DND-41 (cell line): ENCODE data around the gene EIF4H.

Experiments used
- ATAC-seq: fragments of 200-7000 bp; cut with Tn5 transposase; 3 replicates; pipeline ENCODE4 v1.9.1; 2021; ENCODE audit warnings: low read depth; ENCODE audit not compliant: insufficient read depth
- DNase-seq: peaks from one replicate; pipeline ENCODE4 v3.0.0-alpha.2; 2020
- H2AFZ ChIP-seq: 2 replicates; pipeline ENCODE4 v1.6.0; 2012; ENCODE audit warnings: low read depth, low read length
- H3K27ac ChIP-seq: 2 replicates; pipeline ENCODE4 v1.5.1; 2012; ENCODE audit warnings: low read length, inconsistent platforms
- H3K27me3 ChIP-seq: fragments of 200-600 bp; sonication (generic); 2 replicates; pipeline ENCODE4 v1.6.0; 2012; ENCODE audit warnings: low read length, mild to moderate bottlenecking, inconsistent platforms; ENCODE audit not compliant: insufficient read depth, poor library complexity
- H3K36me3 ChIP-seq: 2 replicates; pipeline ENCODE4 v1.5.1; 2012; ENCODE audit warnings: low read length, inconsistent platforms; ENCODE audit not compliant: insufficient read depth
- H3K4me1 ChIP-seq: 2 replicates; pipeline ENCODE4 v1.5.1; 2012; ENCODE audit warnings: mild to moderate bottlenecking, low read length; ENCODE audit not compliant: insufficient read depth
- H3K4me2 ChIP-seq: 2 replicates; pipeline ENCODE4 v1.6.0; 2012; ENCODE audit warnings: mild to moderate bottlenecking, moderate library complexity, low read length, inconsistent platforms; ENCODE audit not compliant: insufficient read depth
- H3K4me3 ChIP-seq, 2 experiments: fragments of 200-600 bp in 1 of 2; shearing (Covaris generic) in 1 of 2; 2 replicates each; pipeline ENCODE4 v1.5.1; 2012 to 2016; ENCODE audit warnings: inconsistent platforms in 2 of 2, low read length in 2 of 2, mild to moderate bottlenecking in 2 of 2, low read depth in 1 of 2, moderate library complexity in 1 of 2
- H3K79me2 ChIP-seq: 2 replicates; pipeline ENCODE4 v1.6.0; 2012; ENCODE audit warnings: low read length, inconsistent platforms; ENCODE audit not compliant: insufficient read depth
- H3K9ac ChIP-seq: 2 replicates; pipeline ENCODE4 v1.6.0; 2012; ENCODE audit warnings: low read depth, mild to moderate bottlenecking, inconsistent platforms, low read length, moderate library complexity
- H3K9me3 ChIP-seq: 2 replicates; pipeline ENCODE4 v1.5.1; 2012; ENCODE audit warnings: low read length, moderate library complexity, mild to moderate bottlenecking, inconsistent platforms; ENCODE audit not compliant: insufficient read depth, severe bottlenecking
- H4K20me1 ChIP-seq: 2 replicates; pipeline ENCODE4 v1.6.0; 2012; ENCODE audit warnings: low read length; ENCODE audit not compliant: insufficient read depth
- EZH2 ChIP-seq: IDR thresholded peaks from 3 replicates; pipeline ENCODE4 v1.6.1; 2012; ENCODE audit warnings: borderline replicate concordance, low read depth, mild to moderate bottlenecking, moderate library complexity, low read length, inconsistent platforms; ENCODE audit not compliant: severe bottlenecking
- TF ChIP-seq, protein P1 (sequence below): IDR thresholded peaks from 2 replicates; pipeline ENCODE4 v1.5.1; 2012; ENCODE audit warnings: borderline replicate concordance, low read length, moderate library complexity, mild to moderate bottlenecking; ENCODE audit not compliant: poor library complexity, severe bottlenecking; ENCODE audit errors: extremely low read depth

The EIF4H gene

DNA sequence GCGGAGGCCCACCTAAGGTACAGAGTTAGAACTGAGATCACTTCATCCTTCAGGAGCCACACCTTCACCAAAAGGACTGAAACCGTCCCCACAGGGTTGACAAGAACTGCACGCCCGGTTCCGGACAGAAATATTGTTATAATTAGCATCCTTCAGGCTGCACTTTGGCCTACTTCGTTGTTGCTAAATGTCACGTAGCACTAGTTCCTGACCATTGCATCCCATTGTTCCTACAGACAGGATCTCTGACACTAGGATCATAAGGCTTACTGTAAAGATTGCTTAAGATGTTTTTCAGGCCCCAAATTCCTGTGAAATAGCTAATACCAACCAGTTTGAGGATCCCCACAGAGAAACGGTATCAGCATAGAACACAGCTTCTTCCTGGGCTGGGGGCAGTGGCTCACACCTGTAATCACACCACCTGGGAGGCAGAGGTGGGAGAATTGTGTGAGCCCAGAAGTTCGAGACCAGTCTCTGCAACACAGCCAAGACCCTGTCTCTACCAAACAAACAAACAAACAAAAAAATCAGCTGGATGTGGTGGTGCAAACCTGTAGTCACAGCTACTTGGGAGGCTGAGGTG, 18.3 kb upstream of the EIF4H start:
- H3K36me3 ChIP-seq = no peaks in the 10 kb centered on the region
- H3K4me1 ChIP-seq = no peaks in the 10 kb centered on the region
- no peak overlapping the region for H3K4me2 ChIP-seq
- no peak overlapping the region for H2AFZ ChIP-seq
- H3K9me3 ChIP-seq = no peaks in the 10 kb centered on the region
- H3K4me3 ChIP-seq = no peak overlapping the region
- no peaks in the 10 kb centered on the region for H3K79me2 ChIP-seq
- no peak for DNase-seq
- no peak overlapping the region for H3K27ac ChIP-seq
- H4K20me1 ChIP-seq = no peaks in the 10 kb centered on the region
- H3K27me3 ChIP-seq = no peaks in the 10 kb centered on the region
- no peak overlapping the region for H3K9ac ChIP-seq
- TF ChIP-seq EZH2 = no peak
- TF ChIP-seq, protein P1, sequence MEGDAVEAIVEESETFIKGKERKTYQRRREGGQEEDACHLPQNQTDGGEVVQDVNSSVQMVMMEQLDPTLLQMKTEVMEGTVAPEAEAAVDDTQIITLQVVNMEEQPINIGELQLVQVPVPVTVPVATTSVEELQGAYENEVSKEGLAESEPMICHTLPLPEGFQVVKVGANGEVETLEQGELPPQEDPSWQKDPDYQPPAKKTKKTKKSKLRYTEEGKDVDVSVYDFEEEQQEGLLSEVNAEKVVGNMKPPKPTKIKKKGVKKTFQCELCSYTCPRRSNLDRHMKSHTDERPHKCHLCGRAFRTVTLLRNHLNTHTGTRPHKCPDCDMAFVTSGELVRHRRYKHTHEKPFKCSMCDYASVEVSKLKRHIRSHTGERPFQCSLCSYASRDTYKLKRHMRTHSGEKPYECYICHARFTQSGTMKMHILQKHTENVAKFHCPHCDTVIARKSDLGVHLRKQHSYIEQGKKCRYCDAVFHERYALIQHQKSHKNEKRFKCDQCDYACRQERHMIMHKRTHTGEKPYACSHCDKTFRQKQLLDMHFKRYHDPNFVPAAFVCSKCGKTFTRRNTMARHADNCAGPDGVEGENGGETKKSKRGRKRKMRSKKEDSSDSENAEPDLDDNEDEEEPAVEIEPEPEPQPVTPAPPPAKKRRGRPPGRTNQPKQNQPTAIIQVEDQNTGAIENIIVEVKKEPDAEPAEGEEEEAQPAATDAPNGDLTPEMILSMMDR = no peak
- ATAC-seq = no peak

DNA sequence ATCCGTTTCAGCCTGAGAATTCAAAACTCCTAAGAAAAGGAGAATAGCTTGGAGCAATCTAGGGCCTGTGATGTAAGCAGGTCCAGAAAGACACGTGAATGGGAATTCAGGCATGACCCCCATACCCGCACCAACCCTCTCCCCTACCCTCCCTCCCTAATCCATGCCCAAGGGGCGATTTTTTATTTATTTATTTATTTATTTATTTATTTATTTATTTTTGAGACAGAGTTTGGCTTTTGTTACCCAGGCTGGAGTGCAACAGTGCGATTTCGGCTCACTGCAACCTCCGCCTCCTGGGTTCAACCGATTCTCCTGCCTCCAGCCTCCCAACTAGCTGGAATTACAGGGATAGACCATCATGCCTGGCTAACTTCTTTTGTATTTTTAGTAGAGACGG, 16.6 kb upstream of the EIF4H start:
- Histone ChIP-seq H3K9ac (no peak overlapping the region), H4K20me1 (no peaks in the 10 kb centered on the region), H3K4me3 (no peak overlapping the region), H3K4me1 (no peaks in the 10 kb centered on the region), H3K9me3 (no peaks in the 10 kb centered on the region), H3K79me2 (no peaks in the 10 kb centered on the region), H2AFZ (no peak overlapping the region), H3K27me3 (no peaks in the 10 kb centered on the region), H3K4me2 (no peak overlapping the region), H3K36me3 (no peaks in the 10 kb centered on the region), H3K27ac (no peak overlapping the region)
- TF ChIP-seq, protein P1 = no peak
- TF ChIP-seq EZH2 = no peak
- DNase-seq (no peak), ATAC-seq (no peak)

DNA sequence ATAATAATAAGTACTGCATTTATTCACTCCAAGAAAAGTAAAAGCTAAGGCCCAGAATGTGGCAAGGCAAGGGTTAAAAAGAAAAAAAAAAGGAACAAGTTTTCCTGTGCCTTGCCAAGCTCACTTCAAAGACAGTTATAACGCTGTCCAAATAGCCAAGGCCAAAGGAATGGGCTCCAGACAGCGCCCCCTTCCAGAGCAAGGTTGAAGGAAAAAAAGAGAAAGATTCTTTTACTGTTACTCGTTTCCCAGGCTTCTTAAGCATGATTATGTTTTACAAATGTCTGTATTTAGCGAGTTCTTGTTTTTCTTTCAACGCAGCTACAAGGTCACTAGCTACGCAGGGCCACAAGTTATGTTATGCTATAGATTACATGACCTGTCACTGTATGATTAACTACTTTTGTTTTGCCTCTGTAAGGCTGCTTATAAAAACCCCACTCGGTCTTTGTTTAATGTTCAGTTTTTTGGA, 9.1 kb upstream of the EIF4H start:
- H3K4me2 ChIP-seq = no peak overlapping the region
- ATAC-seq = no peak
- TF ChIP-seq, protein P1 = no peak
- TF ChIP-seq EZH2 = no peak
- no peaks in the 10 kb centered on the region for H3K36me3 ChIP-seq
- no peaks in the 10 kb centered on the region for H3K79me2 ChIP-seq
- DNase-seq = no peak
- H3K9me3 ChIP-seq = no peaks in the 10 kb centered on the region
- H3K4me3 ChIP-seq = no peak overlapping the region
- no peak overlapping the region for H3K9ac ChIP-seq
- no peak overlapping the region for H2AFZ ChIP-seq
- H4K20me1 ChIP-seq = no peaks in the 10 kb centered on the region
- no peak overlapping the region for H3K27ac ChIP-seq
- H3K4me1 ChIP-seq = no peaks in the 10 kb centered on the region
- H3K27me3 ChIP-seq = no peaks in the 10 kb centered on the region
